Measurements from ENCODE around the gene SLC4A2. TPM values are rescaled to one million over a fixed set of nuclear protein-coding genes. Genes with fewer than 3 reads are reported as not detected.
A peak's percentile ranks its signal among the peaks of the same experiment; 100 is the strongest.

The SLC4A2 gene
- total and polyA plus RNA-seq, 7 donors, result 26.5 to 39.8 (median 32.0) TPM

DNA sequence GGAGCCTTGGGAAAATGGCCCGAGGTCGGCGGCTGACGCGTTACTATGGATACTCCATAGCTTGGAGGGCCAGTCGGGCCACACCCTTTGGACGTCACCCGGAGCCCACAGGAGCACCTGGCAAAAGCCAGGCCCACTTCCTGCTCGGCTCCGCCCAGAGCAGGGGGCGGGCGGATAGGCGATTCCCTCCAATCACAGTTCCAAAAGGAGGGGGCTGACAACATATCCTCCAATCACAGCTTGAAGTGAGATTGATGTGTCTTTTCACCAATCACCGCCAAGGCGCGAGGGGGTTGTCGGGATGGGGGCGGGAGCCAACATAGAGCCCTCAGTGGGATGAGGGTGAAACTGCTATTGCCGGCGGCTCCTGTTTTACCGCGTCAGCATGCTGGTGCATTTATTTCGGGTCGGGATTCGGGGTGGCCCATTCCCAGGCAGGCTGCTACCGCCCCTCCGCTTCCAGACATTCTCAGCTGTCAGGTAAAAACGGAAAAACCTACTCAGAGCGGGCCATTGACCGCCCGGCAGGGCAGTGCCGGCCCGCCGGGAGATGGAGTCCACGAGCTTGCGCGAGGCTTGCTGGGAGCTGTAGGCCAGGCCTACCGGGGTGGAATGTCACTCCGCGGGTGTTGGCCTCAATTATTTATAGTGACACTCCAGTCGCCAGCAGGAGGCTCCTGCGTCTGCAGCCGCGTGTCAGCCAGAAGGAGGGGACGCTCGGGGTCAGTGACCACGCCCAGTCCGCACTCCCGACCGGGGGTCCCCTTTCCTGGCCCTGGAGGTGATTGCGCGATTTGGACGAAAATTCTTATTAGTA is 31.1 kb upstream of the SLC4A2 start, which contains the start of gene ABCB8:
ABCB8 (plus strand) TSS at position 320 of the 817 bp plus-strand sequence; CDS start at position 386, 66 bp downstream.
- 0 to 1% (median 0%) methylated on average over 53 of the region's 53 CpGs for WGBS, 3 donors
- DNase-seq, result peak; percentile 96 to 98
- Histone ChIP-seq H3K4me1 (peaks cover 9% of the 10 kb centered on the region), H3K36me3 (ENCODE audit: insufficient read depth in 1 of 2, low read depth in 1 of 2) (peaks cover 0 to 22% of the 10 kb centered on the region in 2 donors), H3K27me3 (ENCODE audit: insufficient read depth in 3 of 3, low read length in 2 of 3) (no peaks in the 10 kb centered on the region), H3K27ac (peak within 1 kb of the TSS; percentile 88), H3K4me3 (peak within 1 kb of the TSS; percentile 82), H3K9me3 (no peaks in the 10 kb centered on the region)
- peak; percentile 93 to 96 (median 94) for ATAC-seq
- TF ChIP-seq, protein P1, sequence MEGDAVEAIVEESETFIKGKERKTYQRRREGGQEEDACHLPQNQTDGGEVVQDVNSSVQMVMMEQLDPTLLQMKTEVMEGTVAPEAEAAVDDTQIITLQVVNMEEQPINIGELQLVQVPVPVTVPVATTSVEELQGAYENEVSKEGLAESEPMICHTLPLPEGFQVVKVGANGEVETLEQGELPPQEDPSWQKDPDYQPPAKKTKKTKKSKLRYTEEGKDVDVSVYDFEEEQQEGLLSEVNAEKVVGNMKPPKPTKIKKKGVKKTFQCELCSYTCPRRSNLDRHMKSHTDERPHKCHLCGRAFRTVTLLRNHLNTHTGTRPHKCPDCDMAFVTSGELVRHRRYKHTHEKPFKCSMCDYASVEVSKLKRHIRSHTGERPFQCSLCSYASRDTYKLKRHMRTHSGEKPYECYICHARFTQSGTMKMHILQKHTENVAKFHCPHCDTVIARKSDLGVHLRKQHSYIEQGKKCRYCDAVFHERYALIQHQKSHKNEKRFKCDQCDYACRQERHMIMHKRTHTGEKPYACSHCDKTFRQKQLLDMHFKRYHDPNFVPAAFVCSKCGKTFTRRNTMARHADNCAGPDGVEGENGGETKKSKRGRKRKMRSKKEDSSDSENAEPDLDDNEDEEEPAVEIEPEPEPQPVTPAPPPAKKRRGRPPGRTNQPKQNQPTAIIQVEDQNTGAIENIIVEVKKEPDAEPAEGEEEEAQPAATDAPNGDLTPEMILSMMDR (IDR thresholded peaks at IDR 0.05), result peak; percentile 47
- intact Hi-C loops (cut with DNase I), result loop anchor here in 1 of 2 donors (5.0 kb wide), 1 partner anchor 84 kb away; no protein-coding TSS in a partner anchor

GRCh38 chr7:151028948-151029501 is 30.4 kb upstream of the SLC4A2 start:
- intact Hi-C loops (cut with DNase I), result loop anchor here in 1 of 2 donors (5.0 kb wide), 1 partner anchor 83 kb away; no protein-coding TSS in a partner anchor
- peak in 2 of 4 donors; percentile 5 to 18 for ATAC-seq

DNA sequence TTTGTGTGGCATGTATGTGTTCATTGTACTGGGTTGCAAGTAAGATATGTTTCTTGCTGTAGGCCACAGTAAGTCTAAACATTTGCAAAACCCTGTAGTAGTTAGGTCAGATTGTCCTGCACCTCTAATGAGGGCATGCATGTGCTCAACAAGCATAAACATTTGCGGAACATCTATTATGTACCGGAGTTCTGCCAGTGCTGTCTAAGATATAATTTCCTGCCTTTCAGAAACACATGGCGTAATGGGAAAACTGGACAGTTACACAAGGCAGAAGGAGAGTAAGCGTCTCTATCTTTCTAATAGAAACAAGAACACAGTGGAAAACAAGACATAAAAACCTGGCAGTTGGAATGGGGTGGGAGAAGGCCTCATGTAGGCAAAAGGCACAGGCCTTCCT is 28.4 kb upstream of the SLC4A2 start:
- Histone ChIP-seq H3K27ac (no peak overlapping the region), H3K9me3 (no peaks in the 10 kb centered on the region), H3K27me3 (ENCODE audit: insufficient read depth in 3 of 3, low read length in 2 of 3) (no peaks in the 10 kb centered on the region), H3K4me3 (no peak overlapping the region), H3K36me3 (ENCODE audit: insufficient read depth in 1 of 2, low read depth in 1 of 2) (peaks cover under 1 to 42% of the 10 kb centered on the region in 2 donors), H3K4me1 (peaks cover 22% of the 10 kb centered on the region)
- DNase-seq (no peak), ATAC-seq (no peak)
- TF ChIP-seq, protein P1 (IDR thresholded peaks at IDR 0.05), result no peak
- intact Hi-C loops (cut with DNase I), result loop anchor here in 1 of 2 donors (5.0 kb wide), 1 partner anchor 81 kb away; no protein-coding TSS in a partner anchor
- 85 to 91% (median 87%) methylated on average over 4 of the region's 4 CpGs for WGBS, 3 donors

More at GRCh38 chr7:151028948-151029501, 30.4 kb upstream of the SLC4A2 start:
- Histone ChIP-seq H3K27me3 (ENCODE audit: insufficient read depth in 3 of 3, low read length in 2 of 3) (no peaks in the 10 kb centered on the region), H3K4me3 (peak overlapping the region; percentile 82), H3K4me1 (peaks cover 9% of the 10 kb centered on the region), H3K9me3 (no peaks in the 10 kb centered on the region), H3K36me3 (ENCODE audit: insufficient read depth in 1 of 2, low read depth in 1 of 2) (peaks cover 0 to 25% of the 10 kb centered on the region in 2 donors), H3K27ac (peak overlapping the region; percentile 88)
- WGBS, 3 donors, result 34 to 45% (median 37%) methylated on average over 17 of the region's 17 CpGs
- no peak for DNase-seq
- TF ChIP-seq, protein P1 (IDR thresholded peaks at IDR 0.05), result no peak

DNA sequence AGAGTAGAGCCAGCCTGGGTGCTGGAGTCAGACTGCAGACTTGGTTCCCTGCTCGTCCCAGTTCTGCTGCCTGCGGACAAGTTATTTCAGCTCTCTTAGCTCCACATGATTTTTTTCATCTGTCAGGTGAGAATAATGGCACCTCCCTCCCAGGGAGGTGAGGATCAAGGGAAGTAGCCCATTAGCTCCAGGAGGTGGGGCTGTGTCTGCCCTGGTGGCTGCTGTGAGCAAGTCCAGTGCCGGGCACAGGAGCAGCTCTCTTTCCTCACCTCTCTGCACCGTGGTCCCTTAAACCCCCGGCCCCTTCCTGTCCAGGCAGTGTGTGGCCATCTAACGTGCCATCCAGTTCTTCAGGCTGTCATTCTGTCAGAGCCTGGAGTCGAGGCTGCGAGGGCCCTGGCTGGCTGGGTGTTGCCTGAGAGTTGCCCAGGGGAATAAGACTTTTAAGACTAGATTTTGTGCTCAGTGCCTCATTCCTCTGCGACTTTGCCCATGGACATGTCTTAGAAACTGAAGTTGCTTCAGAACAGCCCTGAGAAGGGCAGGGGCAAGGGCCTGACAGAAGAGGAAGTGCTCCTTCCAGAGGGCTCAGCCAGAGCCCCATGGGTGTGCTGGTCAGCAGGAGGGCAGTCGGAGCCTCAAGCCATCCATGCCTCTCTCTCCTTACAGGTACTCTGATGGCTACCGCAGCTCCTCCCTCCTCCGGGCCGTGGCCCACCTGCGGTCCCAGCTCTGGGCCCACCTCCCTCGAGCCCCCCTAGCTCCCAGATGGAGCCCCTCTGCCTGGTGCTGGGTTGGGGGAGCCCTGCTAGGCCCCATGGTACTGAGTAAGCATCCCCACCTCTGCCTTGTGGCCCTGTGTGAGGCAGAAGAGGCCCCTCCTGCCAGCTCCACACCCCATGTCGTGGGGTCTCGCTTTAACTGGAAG is 26.2 kb upstream of the SLC4A2 start:
- no peak for ATAC-seq
- WGBS, 3 donors, result 86 to 91% (median 89%) methylated on average over 17 of the region's 17 CpGs
- intact Hi-C loops (cut with DNase I), result loop anchor here in 1 of 2 donors (5.0 kb wide), 1 partner anchor 79 kb away; no protein-coding TSS in a partner anchor
- DNase-seq, result no peak
- TF ChIP-seq, protein P1 (IDR thresholded peaks at IDR 0.05), result no peak
- Histone ChIP-seq H3K36me3 (ENCODE audit: insufficient read depth in 1 of 2, low read depth in 1 of 2) (peaks cover 6 to 61% of the 10 kb centered on the region in 2 donors), H3K4me3 (no peak overlapping the region), H3K27ac (no peak overlapping the region), H3K27me3 (ENCODE audit: insufficient read depth in 3 of 3, low read length in 2 of 3) (no peaks in the 10 kb centered on the region), H3K4me1 (peaks cover 22% of the 10 kb centered on the region), H3K9me3 (no peaks in the 10 kb centered on the region)

All from psoas muscle (tissue), 8 donors.